ENCODE measurements around the gene BLCAP. TPM values are rescaled to one million over a fixed set of nuclear protein-coding genes. Genes with fewer than 3 reads are reported as not detected.

Gene BLCAP
- 39.2 to 56.9 TPM (median 49.2 TPM) in 5 replicates for total RNA-seq (2022; extraction: Qiagen RNA extraction; ENCODE audit: low read depth)

GRCh38 chr20:37527638-37528445, at the start of gene BLCAP:
BLCAP (minus strand) TSS chr20:37527876; CDS start chr20:37519174, 8,702 bp downstream.

GRCh38 chr20:37521061-37521771, 6.5 kb downstream of the BLCAP start, which contains the start of gene NNAT:
NNAT (plus strand) TSS chr20:37521250; CDS start chr20:37521332, 82 bp downstream.

Other genes with a start within 250 kb of the BLCAP start
- gene MANBAL, start 238.2 kb downstream of the BLCAP start, total RNA-seq (2022; extraction: Qiagen RNA extraction; ENCODE audit: low read depth), result 77.0 to 98.2 TPM (median 94.7 TPM) in 5 replicates
- gene SRC, start 181.7 kb downstream of the BLCAP start, total RNA-seq (2022; extraction: Qiagen RNA extraction; ENCODE audit: low read depth), result 101 to 173 TPM (median 163 TPM) in 5 replicates
- gene NNAT, start 6.6 kb downstream of the BLCAP start, total RNA-seq (2022; extraction: Qiagen RNA extraction; ENCODE audit: low read depth), result not detected in 5 replicates
- gene CTNNBL1, start 166.2 kb upstream of the BLCAP start, total RNA-seq (2022; extraction: Qiagen RNA extraction; ENCODE audit: low read depth), result 65.0 to 69.2 TPM (median 66.2 TPM) in 5 replicates